Astrocyte of the spinal cord (primary cell): ENCODE measurements around the gene BCAN.

ENCODE experiments used
- DNase-seq: peaks from one replicate; pipeline ENCODE4 v3.0.0; 2011; ENCODE audit warnings: low read depth, low spot score
- H3K4me3 ChIP-seq: 2 replicates; pipeline ENCODE4 v1.5.1; 2011; ENCODE audit warnings: low read depth, mild to moderate bottlenecking, low read length, moderate library complexity
- CTCF ChIP-seq: IDR thresholded peaks from 2 replicates; pipeline ENCODE4 v1.5.1; 2012; ENCODE audit warnings: low read depth, mild to moderate bottlenecking, low read length, inconsistent platforms
- in situ Hi-C: cut with HindIII; loops from 2 replicates; pipeline ENCODE4 v1.10.0; 2017; ENCODE audit warnings: low sequenced_read_pairs

Gene BCAN

GRCh38 chr1:156596426-156596825 lies 45.5 kb upstream of the BCAN start:
- in situ Hi-C loops: no loop called here
- no peak overlapping the region for H3K4me3 ChIP-seq
- TF ChIP-seq CTCF: no peak
- DNase-seq: no peak

DNA sequence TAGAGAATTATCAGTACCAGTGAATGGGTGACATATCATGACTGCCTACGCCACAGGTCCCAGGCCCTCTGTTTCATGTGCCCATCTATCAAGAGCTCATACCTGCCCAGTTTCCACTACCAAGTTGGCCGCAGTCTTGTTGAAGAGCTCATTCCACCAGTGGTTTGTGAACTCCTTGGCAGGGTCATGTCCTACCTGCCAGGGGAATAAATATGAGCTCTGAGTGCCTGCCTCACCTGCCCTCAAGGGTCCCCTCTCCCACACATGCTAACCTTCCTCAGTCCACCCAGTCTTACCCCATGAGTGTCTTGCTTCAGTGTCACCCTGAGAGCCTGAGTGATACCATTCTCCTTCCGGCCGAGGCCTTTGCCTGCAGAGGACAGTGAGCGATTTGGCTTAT lies 43.8 kb upstream of the BCAN start:
- no peak for TF ChIP-seq CTCF
- DNase-seq: no peak
- no peak overlapping the region for H3K4me3 ChIP-seq
- in situ Hi-C loops: no loop called here

DNA sequence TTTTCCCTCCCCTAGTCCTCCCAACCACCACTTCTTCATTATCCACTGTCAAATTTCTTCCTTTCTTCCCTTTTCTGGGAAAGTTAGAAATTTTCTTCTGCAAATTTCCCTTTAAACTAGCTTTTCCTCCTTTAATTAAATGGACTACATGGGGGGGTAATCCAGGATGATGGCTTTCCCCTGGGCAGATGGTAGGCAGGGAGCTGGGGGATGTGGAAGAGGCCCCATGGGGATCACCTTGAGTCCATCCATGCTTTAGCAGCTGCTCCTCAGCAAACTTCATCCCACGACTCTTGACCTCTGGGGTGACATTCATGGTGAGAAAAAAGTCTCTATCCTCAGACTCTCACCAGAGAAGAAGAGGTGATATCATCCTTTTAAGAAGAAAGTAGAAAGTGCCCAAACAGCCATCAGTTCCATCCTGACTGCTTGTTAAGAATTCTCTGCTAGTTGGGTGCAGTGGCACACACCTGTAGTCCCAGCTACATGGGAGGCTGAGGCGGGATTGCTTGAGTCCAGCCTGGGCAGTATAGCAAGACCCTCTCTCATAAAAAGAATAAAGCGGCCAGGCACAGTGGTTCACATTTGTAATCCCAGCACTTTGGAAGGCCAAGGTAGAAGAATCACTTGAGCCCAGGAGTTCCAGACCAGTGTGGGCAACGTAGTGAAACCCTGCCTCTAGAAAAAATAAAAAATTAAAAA lies 43.0 kb upstream of the BCAN start:
- TF ChIP-seq CTCF: no peak
- DNase-seq: no peak
- in situ Hi-C loops: no loop called here
- H3K4me3 ChIP-seq: no peak overlapping the region

DNA sequence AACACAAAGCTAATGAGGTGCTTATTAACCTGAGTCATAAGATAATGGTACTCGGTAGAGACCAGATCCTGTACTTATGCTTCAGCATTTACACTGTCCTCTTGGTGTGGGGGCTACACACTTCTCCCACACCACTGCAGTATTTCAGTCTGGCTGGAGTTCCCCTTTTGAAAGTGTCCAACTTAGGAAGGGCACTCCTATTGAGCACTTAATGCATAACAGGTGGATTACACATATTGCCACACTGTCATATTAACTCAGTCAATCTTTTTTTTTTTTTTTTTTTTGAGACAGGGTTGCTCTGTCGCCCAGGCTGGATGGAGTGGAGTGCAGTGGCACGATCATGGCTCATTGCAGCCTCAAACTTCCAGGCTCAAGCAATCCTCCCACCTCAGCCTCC lies 42.1 kb upstream of the BCAN start:
- in situ Hi-C loops: no loop called here
- H3K4me3 ChIP-seq: no peak overlapping the region
- TF ChIP-seq CTCF: no peak
- no peak for DNase-seq

GRCh38 chr1:156600733-156601121 lies 41.2 kb upstream of the BCAN start:
- DNase-seq: no peak
- in situ Hi-C loops: no loop called here
- peak overlapping the region; percentile 82 for H3K4me3 ChIP-seq
- TF ChIP-seq CTCF: no peak

GRCh38 chr1:156601122-156601830 lies 40.6 kb upstream of the BCAN start, which contains the start of gene GPATCH4:
Gene GPATCH4, minus strand, starts transcription at chr1:156601479.
- TF ChIP-seq CTCF: no peak
- peak; percentile 93 for DNase-seq
- peak within 1 kb of the TSS; percentile 82 for H3K4me3 ChIP-seq
- in situ Hi-C loops: no loop called here
